ENCODE data around the gene USP4. TPM values are rescaled to one million over a fixed set of nuclear protein-coding genes. Genes with fewer than 3 reads are reported as not detected.
"Not testable (repeated sequence)": the region's sequence is repeated elsewhere in the genome, so short reads cannot be mapped to it uniquely, and the experiment has no call there.

The USP4 gene
- total RNA-seq, 4 donors from 2014 or later: 19.8 to 32.6 (median 28.5) TPM

GRCh38 chr3:49253512-49253911 lies 86.3 kb downstream of the USP4 start:
- Histone ChIP-seq H3K36me3 (no peaks in the 10 kb centered on the region), H3K27me3 (no peaks in the 10 kb centered on the region), H3K9me3 (no peaks in the 10 kb centered on the region), H3K4me1 (peaks cover 0 to 5% of the 10 kb centered on the region in 2 donors), H3K27ac (no peak overlapping the region), H3K4me3 (replicated peaks in 1 of 3) (no peak overlapping the region)
- TF ChIP-seq CTCF (IDR thresholded peaks at IDR 0.05) (no peak), POLR2A (IDR thresholded peaks at IDR 0.05) (no peak)
- intact Hi-C loops (cut with DNase I): no loop called here
- 93 to 94% methylated on average over 3 of the region's 3 CpGs for WGBS, 2 donors
- DNase-seq: no peak

DNA sequence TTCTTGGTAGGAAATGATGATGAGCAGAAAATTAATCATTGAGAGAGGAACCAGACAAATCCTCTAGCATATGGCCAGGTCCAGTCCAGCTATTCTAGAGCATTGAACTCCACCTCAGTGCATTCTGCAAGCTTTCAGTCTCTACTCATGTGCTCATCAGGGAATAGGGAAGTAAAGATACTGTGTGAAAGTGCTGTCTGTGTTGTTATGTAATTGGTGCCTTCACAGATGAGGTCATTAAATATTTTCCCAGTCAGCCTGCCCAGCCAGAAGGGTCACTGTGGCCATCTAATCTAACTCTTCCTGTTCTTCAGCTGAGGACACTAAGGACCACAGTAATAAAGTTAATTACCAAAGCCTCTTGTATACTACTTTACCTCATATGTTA lies 91.0 kb downstream of the USP4 start:
- Histone ChIP-seq H3K27me3 (no peaks in the 10 kb centered on the region), H3K4me3 (replicated peaks in 1 of 3) (no peak overlapping the region), H3K4me1 (peaks cover 0 to 8% of the 10 kb centered on the region in 2 donors), H3K27ac (peak overlapping the region; percentile 15 to 36 (median 36)), H3K36me3 (no peaks in the 10 kb centered on the region), H3K9me3 (no peaks in the 10 kb centered on the region)
- intact Hi-C loops (cut with DNase I): no loop called here
- no peak for DNase-seq
- TF ChIP-seq POLR2A (IDR thresholded peaks at IDR 0.05) (no peak), CTCF (IDR thresholded peaks at IDR 0.05) (no peak)

GRCh38 chr3:49244581-49245205 lies 95.2 kb downstream of the USP4 start:
- Histone ChIP-seq H3K4me1 (peaks cover 0 to 8% of the 10 kb centered on the region in 2 donors), H3K36me3 (no peaks in the 10 kb centered on the region), H3K4me3 (replicated peaks in 1 of 3) (no peak overlapping the region), H3K27ac (no peak overlapping the region), H3K9me3 (no peaks in the 10 kb centered on the region), H3K27me3 (no peaks in the 10 kb centered on the region)
- intact Hi-C loops (cut with DNase I): no loop called here
- DNase-seq: no peak
- WGBS, 2 donors: 68 to 74% methylated on average over 1 of the region's 1 CpG
- no peak for TF ChIP-seq CTCF (IDR thresholded peaks at IDR 0.05)
- TF ChIP-seq POLR2A (IDR thresholded peaks at IDR 0.05): no peak

DNA sequence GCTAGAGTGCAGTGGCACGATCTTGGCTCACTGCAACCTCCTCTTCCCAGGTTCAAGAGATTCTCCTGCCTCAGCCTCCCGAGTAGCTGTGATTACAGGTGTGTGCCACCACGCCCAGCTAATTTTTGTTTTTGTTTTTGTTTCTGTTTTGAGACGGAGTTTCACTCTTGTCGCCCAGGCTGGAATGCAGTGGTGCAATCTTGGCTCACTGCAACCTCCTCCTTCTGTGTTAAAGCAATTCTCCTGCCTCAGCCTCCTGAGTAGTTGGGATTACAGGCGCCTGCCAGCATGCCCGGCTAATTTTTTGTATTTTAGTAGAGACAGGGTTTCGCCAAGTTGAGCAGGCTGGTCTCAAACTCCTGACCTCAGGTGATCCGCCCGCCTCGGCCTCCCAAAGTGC lies 99.8 kb downstream of the USP4 start:
- H3K9me3 ChIP-seq; DNase-seq; intact Hi-C loops (cut with DNase I); H3K27me3 ChIP-seq; H3K4me1 ChIP-seq; H3K27ac ChIP-seq; H3K36me3 ChIP-seq; H3K4me3 ChIP-seq (replicated peaks in 1 of 3): not testable (repeated sequence)
- WGBS, 2 donors: 94 to 98% methylated on average over 11 of the region's 11 CpGs

- Histone ChIP-seq H3K27me3 (no peaks in the 10 kb centered on the region), H3K36me3 (no peaks in the 10 kb centered on the region), H3K4me3 (replicated peaks in 1 of 3) (no peak overlapping the region), H3K4me1 (no peaks in the 10 kb centered on the region), H3K27ac (no peak overlapping the region), H3K9me3 (no peaks in the 10 kb centered on the region)
- DNase-seq: no peak
- intact Hi-C loops (cut with DNase I): no loop called here
- TF ChIP-seq CTCF (IDR thresholded peaks at IDR 0.05) (no peak), POLR2A (IDR thresholded peaks at IDR 0.05) (no peak)
- 76 to 87% methylated on average over 9 of the region's 9 CpGs for WGBS, 2 donors
These were observed 101.4 kb downstream of the USP4 start for GRCh38 chr3:49238274-49239127.
